HepG2 (cell line): ENCODE measurements around the gene COX4I2. TPM values are rescaled to one million over a fixed set of nuclear protein-coding genes. Genes with fewer than 3 reads are reported as not detected.

Experiments
- HOXA9 ChIP-seq: sonication (generic); formaldehyde crosslinking; IDR thresholded peaks from 2 replicates; pipeline ENCODE4 v1.8.1; 2022; ENCODE audit warnings: missing genetic modification reagents, mild to moderate bottlenecking, moderate library complexity, borderline replicate concordance
- ISL2 ChIP-seq: sonication (generic); formaldehyde crosslinking; IDR thresholded peaks from 2 replicates; pipeline ENCODE4 v1.5.0; 2020; ENCODE audit warnings: missing genetic modification reagents
- MAFG ChIP-seq: sonication (generic); formaldehyde crosslinking; IDR thresholded peaks from 2 replicates; pipeline ENCODE4 v1.5.1; 2020; ENCODE audit warnings: mild to moderate bottlenecking, missing genetic modification reagents
- NFKBIZ ChIP-seq: IDR thresholded peaks from 2 replicates; pipeline ENCODE4 v1.6.1; 2018; ENCODE audit warnings: missing genetic modification reagents, missing compliant biosample characterization
- NKX3-1 ChIP-seq: sonication (generic); formaldehyde crosslinking; IDR thresholded peaks from 2 replicates; pipeline ENCODE4 v1.5.0; 2020; ENCODE audit warnings: missing genetic modification reagents
- NONO ChIP-seq, 2 experiments: fragments of 450-650 bp in 1 of 2; sonication (generic) in 1 of 2; formaldehyde crosslinking in 1 of 2; IDR thresholded peaks in 1 of 2; conservative IDR thresholded peaks in 1 of 2; 2 replicates each; pipeline versions ENCODE4 v1.6.1 to v1.8.0; 2017 to 2022; ENCODE audit warnings: mild to moderate bottlenecking in 1 of 2, missing genetic modification reagents in 1 of 2, moderate library complexity in 1 of 2
- PHF21A ChIP-seq: sonication (generic); formaldehyde crosslinking; IDR thresholded peaks from 2 replicates; pipeline ENCODE4 v1.5.0; 2020; ENCODE audit warnings: mild to moderate bottlenecking, missing genetic modification reagents
- POLR2AphosphoS5 ChIP-seq: IDR thresholded peaks from 2 replicates; pipeline ENCODE4 v1.6.1; 2012; ENCODE audit warnings: low read depth, low read length
- SALL2 ChIP-seq: sonication (generic); formaldehyde crosslinking; IDR thresholded peaks from 2 replicates; pipeline ENCODE4 v1.8.1; 2023; ENCODE audit warnings: mild to moderate bottlenecking, missing genetic modification reagents, inconsistent platforms
- TBX2 ChIP-seq: sonication (generic); formaldehyde crosslinking; IDR thresholded peaks from 2 replicates; pipeline ENCODE4 v1.5.0; 2020; ENCODE audit warnings: missing genetic modification reagents, mild to moderate bottlenecking, borderline replicate concordance
- TMF1 ChIP-seq: sonication (generic); formaldehyde crosslinking; IDR thresholded peaks from 2 replicates; pipeline ENCODE4 v1.8.1; 2022; ENCODE audit warnings: low read depth, missing genetic modification reagents
- ZMYM3 ChIP-seq: sonication (generic); formaldehyde crosslinking; IDR thresholded peaks from 2 replicates; pipeline ENCODE4 v1.5.1; 2020; ENCODE audit warnings: mild to moderate bottlenecking, missing genetic modification reagents
- ZNF331 ChIP-seq: sonication (generic); formaldehyde crosslinking; IDR thresholded peaks from 2 replicates; pipeline ENCODE4 v1.4.0; 2020; ENCODE audit warnings: missing genetic modification reagents
- ZNF747 ChIP-seq: sonication (generic); formaldehyde crosslinking; IDR thresholded peaks from 2 replicates; pipeline ENCODE4 v1.8.1; 2023; ENCODE audit warnings: missing genetic modification reagents, mild to moderate bottlenecking, borderline replicate concordance
- ZNF766 ChIP-seq: sonication (generic); formaldehyde crosslinking; IDR thresholded peaks from 2 replicates; pipeline ENCODE4 v1.5.0; 2020; ENCODE audit warnings: missing genetic modification reagents, borderline replicate concordance
- ZNF781 ChIP-seq: sonication (generic); formaldehyde crosslinking; IDR thresholded peaks from 2 replicates; pipeline ENCODE4 v1.5.1; 2020; ENCODE audit warnings: borderline replicate concordance, mild to moderate bottlenecking, missing genetic modification reagents; ENCODE audit errors: not compliant biosample characterization
- polyA plus RNA-seq, 8 experiments: library from polyadenylated mRNA; depleted of rRNA in 3 of 8; stranded (reverse) in 7 of 8; unstranded in 1 of 8; fragments of >200 nt; fragmentation: Illumina TruSeq in 4 of 8; extraction: Trizol in 4 of 8; gene quantifications; 2 replicates each; pipeline versions ENCODE4 v1.2.1 to v1.2.3, GENCODE V29; 2011 to 2016; ENCODE audit warnings: low read depth in 4 of 8, missing spikeins in 1 of 8, mixed read lengths in 1 of 8; ENCODE audit not compliant: insufficient read depth in 1 of 8
- total RNA-seq, 5 experiments: library from RNA; depleted of rRNA; stranded (reverse); fragments of >200 nt; fragmentation: Illumina TruSeq; extraction: Trizol; gene quantifications; 2 replicates each; pipeline ENCODE4 v1.2.3, GENCODE V29; 2016; ENCODE audit warnings: low read depth in 1 of 5
- TF ChIP-seq, protein P1 (sequence below): sonication (generic); formaldehyde crosslinking; IDR thresholded peaks from 2 replicates; pipeline ENCODE4 v1.4.0; 2020; ENCODE audit warnings: missing genetic modification reagents, borderline replicate concordance
- TF ChIP-seq, protein P2 (sequence below): sonication (generic); formaldehyde crosslinking; IDR thresholded peaks from 2 replicates; pipeline ENCODE4 v1.5.0; 2020; ENCODE audit warnings: missing genetic modification reagents
- TF ChIP-seq, protein P3 (sequence below): sonication (generic); formaldehyde crosslinking; IDR thresholded peaks from 2 replicates; pipeline ENCODE4 v1.5.0; 2020; ENCODE audit warnings: mild to moderate bottlenecking, missing genetic modification reagents
- TF ChIP-seq, protein P4 (sequence below): sonication (generic); formaldehyde crosslinking; IDR thresholded peaks from 2 replicates; pipeline ENCODE4 v1.4.0; 2020; ENCODE audit warnings: missing genetic modification reagents
- TF ChIP-seq, protein P5 (sequence below): sonication (generic); formaldehyde crosslinking; conservative IDR thresholded peaks from 2 replicates; pipeline ENCODE4 v1.5.0; 2020; ENCODE audit warnings: missing genetic modification reagents

Gene COX4I2
- total and polyA plus RNA-seq, 2 of the 13 experiments (the other 11 are each of a cell fraction or from before 2014, with no cell fraction given), result 1.1 TPM; not detected in 1

DNA sequence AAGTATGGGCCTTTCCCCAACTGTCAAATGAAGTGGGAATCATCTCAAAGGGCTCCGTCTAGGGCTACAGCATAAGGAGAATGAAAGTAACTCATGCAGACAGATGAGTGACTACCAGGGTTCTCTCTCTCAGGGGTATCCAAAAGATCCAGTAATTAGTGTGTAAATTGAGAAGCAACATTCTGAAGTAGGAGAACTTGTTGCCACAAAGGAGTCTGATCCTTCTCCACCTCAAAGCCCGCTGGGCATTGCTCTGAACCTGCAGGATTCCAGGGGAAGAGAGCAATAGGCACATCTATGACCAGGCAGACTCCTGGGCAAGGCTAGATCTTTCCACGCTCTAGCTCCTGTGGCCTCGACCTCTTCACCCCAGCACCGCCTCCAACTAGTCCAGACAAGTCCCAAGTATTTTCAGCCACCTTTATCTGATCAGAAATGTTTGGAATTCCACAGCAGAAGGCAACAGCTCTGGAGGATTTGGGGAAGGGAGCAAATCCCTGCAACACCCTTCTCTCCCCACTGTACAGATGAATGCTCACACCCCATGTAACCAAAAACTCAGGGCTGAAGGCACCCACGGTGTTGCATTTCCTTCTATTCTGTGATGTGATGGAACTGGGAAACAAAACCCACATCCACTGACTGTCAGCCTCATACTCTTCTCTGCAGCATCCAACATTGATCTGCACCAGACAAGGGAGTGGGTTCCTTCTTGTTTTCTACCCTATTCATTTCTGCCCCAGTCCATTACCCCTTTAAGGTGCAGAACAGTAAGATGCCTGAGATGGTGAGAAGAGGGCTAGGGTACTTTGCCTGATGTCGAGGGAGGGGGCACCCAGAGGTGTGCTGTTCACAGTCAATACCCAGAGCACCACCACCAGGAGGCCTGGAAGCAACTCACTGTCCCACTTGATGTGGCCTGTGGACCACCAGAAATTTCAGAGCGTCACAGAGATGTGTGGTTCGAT lies 41.0 kb downstream of the COX4I2 start (continued):
- TF ChIP-seq, protein P1, sequence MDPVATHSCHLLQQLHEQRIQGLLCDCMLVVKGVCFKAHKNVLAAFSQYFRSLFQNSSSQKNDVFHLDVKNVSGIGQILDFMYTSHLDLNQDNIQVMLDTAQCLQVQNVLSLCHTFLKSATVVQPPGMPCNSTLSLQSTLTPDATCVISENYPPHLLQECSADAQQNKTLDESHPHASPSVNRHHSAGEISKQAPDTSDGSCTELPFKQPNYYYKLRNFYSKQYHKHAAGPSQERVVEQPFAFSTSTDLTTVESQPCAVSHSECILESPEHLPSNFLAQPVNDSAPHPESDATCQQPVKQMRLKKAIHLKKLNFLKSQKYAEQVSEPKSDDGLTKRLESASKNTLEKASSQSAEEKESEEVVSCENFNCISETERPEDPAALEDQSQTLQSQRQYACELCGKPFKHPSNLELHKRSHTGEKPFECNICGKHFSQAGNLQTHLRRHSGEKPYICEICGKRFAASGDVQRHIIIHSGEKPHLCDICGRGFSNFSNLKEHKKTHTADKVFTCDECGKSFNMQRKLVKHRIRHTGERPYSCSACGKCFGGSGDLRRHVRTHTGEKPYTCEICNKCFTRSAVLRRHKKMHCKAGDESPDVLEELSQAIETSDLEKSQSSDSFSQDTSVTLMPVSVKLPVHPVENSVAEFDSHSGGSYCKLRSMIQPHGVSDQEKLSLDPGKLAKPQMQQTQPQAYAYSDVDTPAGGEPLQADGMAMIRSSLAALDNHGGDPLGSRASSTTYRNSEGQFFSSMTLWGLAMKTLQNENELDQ (CRISPR knock-in tag), result no peak
- no peak for TF ChIP-seq ZNF747 (CRISPR knock-in tag)
- no peak for TF ChIP-seq MAFG (CRISPR knock-in tag)
- TF ChIP-seq ZMYM3, result no peak
- no peak for TF ChIP-seq NKX3-1 (CRISPR knock-in tag)
- TF ChIP-seq POLR2AphosphoS5, result peak; percentile 29
- TF ChIP-seq SALL2 (CRISPR knock-in tag), result no peak
- no peak for TF ChIP-seq ZNF766 (CRISPR knock-in tag)
- TF ChIP-seq NFKBIZ (CRISPR knock-in tag), result peak; percentile 15; the same call in 1 of the 2 replicates
- TF ChIP-seq HOXA9 (CRISPR knock-in tag), result no peak
- TF ChIP-seq, protein P2, sequence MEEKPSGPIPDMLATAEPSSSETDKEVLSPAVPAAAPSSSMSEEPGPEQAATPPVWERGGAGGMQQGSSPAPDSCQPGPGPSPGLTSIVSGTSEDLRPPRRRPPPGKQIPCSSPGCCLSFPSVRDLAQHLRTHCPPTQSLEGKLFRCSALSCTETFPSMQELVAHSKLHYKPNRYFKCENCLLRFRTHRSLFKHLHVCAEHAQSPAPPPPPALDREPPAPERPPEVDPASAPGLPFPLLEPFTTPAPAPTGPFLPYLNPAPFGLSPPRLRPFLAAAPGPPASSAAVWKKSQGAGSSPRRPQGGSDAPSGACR (CRISPR knock-in tag), result no peak
- TF ChIP-seq, protein P3, sequence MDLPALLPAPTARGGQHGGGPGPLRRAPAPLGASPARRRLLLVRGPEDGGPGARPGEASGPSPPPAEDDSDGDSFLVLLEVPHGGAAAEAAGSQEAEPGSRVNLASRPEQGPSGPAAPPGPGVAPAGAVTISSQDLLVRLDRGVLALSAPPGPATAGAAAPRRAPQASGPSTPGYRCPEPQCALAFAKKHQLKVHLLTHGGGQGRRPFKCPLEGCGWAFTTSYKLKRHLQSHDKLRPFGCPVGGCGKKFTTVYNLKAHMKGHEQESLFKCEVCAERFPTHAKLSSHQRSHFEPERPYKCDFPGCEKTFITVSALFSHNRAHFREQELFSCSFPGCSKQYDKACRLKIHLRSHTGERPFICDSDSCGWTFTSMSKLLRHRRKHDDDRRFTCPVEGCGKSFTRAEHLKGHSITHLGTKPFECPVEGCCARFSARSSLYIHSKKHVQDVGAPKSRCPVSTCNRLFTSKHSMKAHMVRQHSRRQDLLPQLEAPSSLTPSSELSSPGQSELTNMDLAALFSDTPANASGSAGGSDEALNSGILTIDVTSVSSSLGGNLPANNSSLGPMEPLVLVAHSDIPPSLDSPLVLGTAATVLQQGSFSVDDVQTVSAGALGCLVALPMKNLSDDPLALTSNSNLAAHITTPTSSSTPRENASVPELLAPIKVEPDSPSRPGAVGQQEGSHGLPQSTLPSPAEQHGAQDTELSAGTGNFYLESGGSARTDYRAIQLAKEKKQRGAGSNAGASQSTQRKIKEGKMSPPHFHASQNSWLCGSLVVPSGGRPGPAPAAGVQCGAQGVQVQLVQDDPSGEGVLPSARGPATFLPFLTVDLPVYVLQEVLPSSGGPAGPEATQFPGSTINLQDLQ, result no peak
- TF ChIP-seq ZNF331, result peak; percentile 67; the same call in 1 of the 2 replicates
- no peak for TF ChIP-seq NONO (IDR thresholded peaks at IDR 0.05)
- peak; percentile 62; the same call in 1 of the 2 replicates for TF ChIP-seq NONO (CRISPR knock-in tag; conservative IDR thresholded peaks at IDR 0.05)
- peak; percentile 70; the same call in 1 of the 2 replicates for TF ChIP-seq PHF21A (CRISPR knock-in tag)
- TF ChIP-seq ISL2 (CRISPR knock-in tag), result peak; percentile 77; the same call in 1 of the 2 replicates
- peak; percentile 64; the same call in 1 of the 2 replicates for TF ChIP-seq TBX2 (CRISPR knock-in tag)
- TF ChIP-seq ZNF781 (CRISPR knock-in tag), result no peak
- TF ChIP-seq TMF1 (CRISPR knock-in tag), result no peak
- TF ChIP-seq, protein P4, sequence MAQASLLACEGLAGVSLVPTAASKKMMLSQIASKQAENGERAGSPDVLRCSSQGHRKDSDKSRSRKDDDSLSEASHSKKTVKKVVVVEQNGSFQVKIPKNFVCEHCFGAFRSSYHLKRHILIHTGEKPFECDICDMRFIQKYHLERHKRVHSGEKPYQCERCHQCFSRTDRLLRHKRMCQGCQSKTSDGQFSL (CRISPR knock-in tag), result no peak
- TF ChIP-seq, protein P5, sequence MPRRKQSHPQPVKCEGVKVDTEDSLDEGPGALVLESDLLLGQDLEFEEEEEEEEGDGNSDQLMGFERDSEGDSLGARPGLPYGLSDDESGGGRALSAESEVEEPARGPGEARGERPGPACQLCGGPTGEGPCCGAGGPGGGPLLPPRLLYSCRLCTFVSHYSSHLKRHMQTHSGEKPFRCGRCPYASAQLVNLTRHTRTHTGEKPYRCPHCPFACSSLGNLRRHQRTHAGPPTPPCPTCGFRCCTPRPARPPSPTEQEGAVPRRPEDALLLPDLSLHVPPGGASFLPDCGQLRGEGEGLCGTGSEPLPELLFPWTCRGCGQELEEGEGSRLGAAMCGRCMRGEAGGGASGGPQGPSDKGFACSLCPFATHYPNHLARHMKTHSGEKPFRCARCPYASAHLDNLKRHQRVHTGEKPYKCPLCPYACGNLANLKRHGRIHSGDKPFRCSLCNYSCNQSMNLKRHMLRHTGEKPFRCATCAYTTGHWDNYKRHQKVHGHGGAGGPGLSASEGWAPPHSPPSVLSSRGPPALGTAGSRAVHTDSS (CRISPR knock-in tag), result no peak
